Astrocyte (in vitro differentiated cells and primary cell): ENCODE results near the gene SMAD3. TPM values are rescaled to one million over a fixed set of nuclear protein-coding genes. Genes with fewer than 3 reads are reported as not detected.

Experiments used
- DNase-seq: peaks from one replicate; pipeline ENCODE4 v3.0.0-alpha.2; 2010; ENCODE audit warnings: low read depth
- FAIRE-seq: peaks from 2 replicates; lab custom pipeline; 2011; peaks lifted over from hg19 to GRCh38; lab: Jason Lieb, UNC
- H2AFZ ChIP-seq: 2 replicates; pipeline ENCODE4 v1.6.0; 2012; ENCODE audit warnings: low read depth, low read length, inconsistent platforms
- H3K27ac ChIP-seq: 2 replicates; pipeline ENCODE4 v1.5.1; 2011; ENCODE audit warnings: low read depth, low read length, inconsistent platforms
- H3K27me3 ChIP-seq: 2 replicates; pipeline ENCODE4 v1.6.0; 2011; ENCODE audit warnings: low read length, inconsistent platforms; ENCODE audit not compliant: insufficient read depth
- H3K36me3 ChIP-seq: 2 replicates; pipeline ENCODE4 v1.5.1; 2011; ENCODE audit warnings: low read length, inconsistent platforms; ENCODE audit not compliant: insufficient read depth
- H3K4me1 ChIP-seq: 2 replicates; pipeline ENCODE4 v1.5.1; 2011; ENCODE audit warnings: low read length, inconsistent platforms; ENCODE audit not compliant: insufficient read depth
- H3K4me2 ChIP-seq: 2 replicates; pipeline ENCODE4 v1.6.0; 2012; ENCODE audit warnings: low read length, inconsistent platforms
- H3K4me3 ChIP-seq: 2 replicates; pipeline ENCODE4 v1.5.1; 2011; ENCODE audit warnings: low read depth, mild to moderate bottlenecking, low read length, inconsistent platforms; ENCODE audit not compliant: insufficient read depth
- H3K79me2 ChIP-seq: 2 replicates; pipeline ENCODE4 v1.6.0; 2012; ENCODE audit warnings: mild to moderate bottlenecking, low read length, inconsistent platforms; ENCODE audit not compliant: insufficient read depth
- H3K9ac ChIP-seq: 2 replicates; pipeline ENCODE4 v1.6.0; 2012; ENCODE audit warnings: mild to moderate bottlenecking, low read length, inconsistent platforms
- H3K9me3 ChIP-seq: 2 replicates; pipeline ENCODE4 v1.5.1; 2012; ENCODE audit warnings: low read depth, mild to moderate bottlenecking, low read length, inconsistent platforms; ENCODE audit not compliant: insufficient read depth
- H4K20me1 ChIP-seq: 2 replicates; pipeline ENCODE4 v1.6.0; 2012; ENCODE audit warnings: low read length, inconsistent platforms; ENCODE audit not compliant: insufficient read depth
- H3K27ac Mint-ChIP-seq: one replicate; pipeline ENCODE4 v1.8.0; 2021; ENCODE audit warnings: mild to moderate bottlenecking, mixed read lengths; ENCODE audit not compliant: unreplicated experiment
- H3K27me3 Mint-ChIP-seq: one replicate; pipeline ENCODE4 v1.8.0; 2021; ENCODE audit warnings: low read depth, mixed read lengths; ENCODE audit not compliant: unreplicated experiment
- H3K36me3 Mint-ChIP-seq: one replicate; pipeline ENCODE4 v1.8.0; 2021; ENCODE audit warnings: low read depth, mixed read lengths; ENCODE audit not compliant: unreplicated experiment
- H3K4me1 Mint-ChIP-seq: one replicate; pipeline ENCODE4 v1.8.0; 2021; ENCODE audit warnings: low read depth, mixed read lengths; ENCODE audit not compliant: unreplicated experiment
- H3K4me3 Mint-ChIP-seq: one replicate; pipeline ENCODE4 v1.8.0; 2021; ENCODE audit warnings: mild to moderate bottlenecking, moderate library complexity, mixed read lengths; ENCODE audit not compliant: unreplicated experiment
- H3K9me3 Mint-ChIP-seq: one replicate; pipeline ENCODE4 v1.8.0; 2021; ENCODE audit warnings: mild to moderate bottlenecking, mixed read lengths; ENCODE audit not compliant: unreplicated experiment
- EZH2 ChIP-seq: IDR thresholded peaks from 2 replicates; pipeline ENCODE4 v1.6.1; 2012; ENCODE audit warnings: mild to moderate bottlenecking, low read length, inconsistent platforms; ENCODE audit not compliant: insufficient read depth
- total RNA-seq: library from RNA; stranded (reverse); gene quantifications from 2 replicates; pipeline ENCODE4 v1.2.1, GENCODE V29; 2021
- TF ChIP-seq, protein P1 (sequence below): IDR thresholded peaks from 2 replicates; pipeline ENCODE4 v1.5.1; 2011; ENCODE audit warnings: low read depth, mild to moderate bottlenecking, inconsistent platforms, low read length, moderate library complexity; ENCODE audit not compliant: insufficient read depth

Gene SMAD3
- total RNA-seq, 1 donor from 2014 or later, result 78.0 TPM

- no peaks in the 10 kb centered on the region for H3K27me3 ChIP-seq
Observed at GRCh38 chr15:67184208-67184925, 119.0 kb downstream of the SMAD3 start.

GRCh38 chr15:67185051-67185450 is 119.6 kb downstream of the SMAD3 start:
- Mint-ChIP-seq H3K4me3 (no peak overlapping the region), H3K27me3 (no peaks in the 10 kb centered on the region), H3K27ac (no peak overlapping the region), H3K9me3 (no peaks in the 10 kb centered on the region), H3K36me3 (peaks cover 28% of the 10 kb centered on the region), H3K4me1 (peaks cover 3% of the 10 kb centered on the region)
- H3K9ac ChIP-seq, result no peak overlapping the region
- H3K27ac ChIP-seq, result no peak overlapping the region
- DNase-seq, result no peak
- H3K36me3 ChIP-seq, result peaks cover 42% of the 10 kb centered on the region
- no peaks in the 10 kb centered on the region for H3K27me3 ChIP-seq
- no peak overlapping the region for H3K4me2 ChIP-seq
- H3K4me1 ChIP-seq, result peaks cover 21% of the 10 kb centered on the region
- no peak for FAIRE-seq
- H3K4me3 ChIP-seq, result no peak overlapping the region
- H2AFZ ChIP-seq, result no peak overlapping the region
- H3K79me2 ChIP-seq, result no peaks in the 10 kb centered on the region
- peaks cover 9% of the 10 kb centered on the region for H4K20me1 ChIP-seq
- TF ChIP-seq EZH2, result no peak
- TF ChIP-seq, protein P1, sequence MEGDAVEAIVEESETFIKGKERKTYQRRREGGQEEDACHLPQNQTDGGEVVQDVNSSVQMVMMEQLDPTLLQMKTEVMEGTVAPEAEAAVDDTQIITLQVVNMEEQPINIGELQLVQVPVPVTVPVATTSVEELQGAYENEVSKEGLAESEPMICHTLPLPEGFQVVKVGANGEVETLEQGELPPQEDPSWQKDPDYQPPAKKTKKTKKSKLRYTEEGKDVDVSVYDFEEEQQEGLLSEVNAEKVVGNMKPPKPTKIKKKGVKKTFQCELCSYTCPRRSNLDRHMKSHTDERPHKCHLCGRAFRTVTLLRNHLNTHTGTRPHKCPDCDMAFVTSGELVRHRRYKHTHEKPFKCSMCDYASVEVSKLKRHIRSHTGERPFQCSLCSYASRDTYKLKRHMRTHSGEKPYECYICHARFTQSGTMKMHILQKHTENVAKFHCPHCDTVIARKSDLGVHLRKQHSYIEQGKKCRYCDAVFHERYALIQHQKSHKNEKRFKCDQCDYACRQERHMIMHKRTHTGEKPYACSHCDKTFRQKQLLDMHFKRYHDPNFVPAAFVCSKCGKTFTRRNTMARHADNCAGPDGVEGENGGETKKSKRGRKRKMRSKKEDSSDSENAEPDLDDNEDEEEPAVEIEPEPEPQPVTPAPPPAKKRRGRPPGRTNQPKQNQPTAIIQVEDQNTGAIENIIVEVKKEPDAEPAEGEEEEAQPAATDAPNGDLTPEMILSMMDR, result no peak
- no peaks in the 10 kb centered on the region for H3K9me3 ChIP-seq

More at GRCh38 chr15:67184208-67184925, 119.0 kb downstream of the SMAD3 start:
- DNase-seq (no peak), FAIRE-seq (no peak)
- peaks cover 31% of the 10 kb centered on the region for H3K36me3 Mint-ChIP-seq
- no peaks in the 10 kb centered on the region for H3K27me3 Mint-ChIP-seq
- Histone ChIP-seq H4K20me1 (peaks cover 9% of the 10 kb centered on the region), H3K27ac (no peak overlapping the region), H3K4me2 (no peak overlapping the region), H3K4me3 (no peak overlapping the region), H3K9me3 (no peaks in the 10 kb centered on the region), H3K4me1 (peaks cover 25% of the 10 kb centered on the region), H3K9ac (no peak overlapping the region), H3K79me2 (peaks cover 6% of the 10 kb centered on the region), H3K36me3 (peaks cover 40% of the 10 kb centered on the region), H2AFZ (no peak overlapping the region)
- H3K4me3 Mint-ChIP-seq, result no peak overlapping the region
- H3K4me1 Mint-ChIP-seq, result peaks cover 9% of the 10 kb centered on the region
- peaks cover 2% of the 10 kb centered on the region for H3K9me3 Mint-ChIP-seq
- no peak overlapping the region for H3K27ac Mint-ChIP-seq
- no peak for TF ChIP-seq EZH2
- TF ChIP-seq, protein P1, result no peak

DNA sequence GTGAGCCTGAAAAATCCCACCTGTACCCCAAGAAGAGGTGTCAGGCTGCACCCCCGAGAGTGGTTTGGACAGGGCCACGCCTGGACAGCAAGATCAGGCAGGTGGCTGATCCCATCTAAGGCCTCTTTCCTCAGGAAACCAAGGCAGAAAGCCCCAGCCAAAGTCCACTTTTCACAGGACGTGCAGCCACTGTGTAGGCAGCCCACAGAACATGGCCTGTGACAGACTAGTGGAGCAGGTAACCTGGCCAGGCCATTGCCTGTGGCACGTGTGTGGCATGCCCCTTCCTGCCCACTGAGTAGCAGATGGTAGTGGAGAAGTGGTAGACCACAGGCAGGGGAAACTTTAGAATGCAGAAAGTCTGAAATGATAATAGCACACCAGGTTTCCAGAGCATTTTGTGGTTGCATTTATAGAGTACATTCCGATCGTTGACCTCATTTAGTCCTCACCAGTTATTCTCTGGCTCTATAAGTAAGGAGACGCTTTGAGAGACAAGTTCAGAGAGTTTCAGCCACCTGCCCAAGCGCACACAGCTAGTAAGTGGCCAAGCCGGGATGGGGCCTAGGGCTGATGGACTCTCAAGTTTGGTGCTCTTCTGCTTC is 120.3 kb downstream of the SMAD3 start:
- peaks cover 47% of the 10 kb centered on the region for H3K36me3 ChIP-seq
- peaks cover 21% of the 10 kb centered on the region for H3K4me1 ChIP-seq
- no peak overlapping the region for H3K27ac ChIP-seq
- no peaks in the 10 kb centered on the region for H3K9me3 ChIP-seq
- H3K4me3 Mint-ChIP-seq, result no peak overlapping the region
- H3K27ac Mint-ChIP-seq, result no peak overlapping the region
- H4K20me1 ChIP-seq, result peaks cover 9% of the 10 kb centered on the region
- TF ChIP-seq EZH2, result no peak
- TF ChIP-seq, protein P1, result no peak
- no peak overlapping the region for H3K9ac ChIP-seq
- FAIRE-seq, result no peak
- no peak overlapping the region for H2AFZ ChIP-seq
- no peaks in the 10 kb centered on the region for H3K27me3 ChIP-seq
- no peaks in the 10 kb centered on the region for H3K27me3 Mint-ChIP-seq
- peaks cover 31% of the 10 kb centered on the region for H3K36me3 Mint-ChIP-seq
- H3K4me1 Mint-ChIP-seq, result peaks cover 2% of the 10 kb centered on the region
- no peaks in the 10 kb centered on the region for H3K79me2 ChIP-seq
- H3K9me3 Mint-ChIP-seq, result no peaks in the 10 kb centered on the region
- peak; percentile 49 for DNase-seq
- no peak overlapping the region for H3K4me3 ChIP-seq
- H3K4me2 ChIP-seq, result no peak overlapping the region
